Ishikawa (cell line): Measurements from ENCODE around the gene AMPH.

Source experiments
- CEBPB ChIP-seq: IDR thresholded peaks from 2 replicates; pipeline ENCODE4 v1.6.1; 2012
- CREB1 ChIP-seq: IDR thresholded peaks from 2 replicates; pipeline ENCODE4 v1.6.1; 2012; ENCODE audit warnings: low read depth
- EGR1 ChIP-seq: IDR thresholded peaks from 2 replicates; pipeline ENCODE4 v1.6.1; 2012
- EP300 ChIP-seq: IDR thresholded peaks from 2 replicates; pipeline ENCODE4 v1.6.1; 2012; ENCODE audit warnings: borderline replicate concordance
- FOXM1 ChIP-seq: IDR thresholded peaks from 2 replicates; pipeline ENCODE4 v1.6.1; 2012; ENCODE audit warnings: low read depth, borderline replicate concordance
- MAX ChIP-seq: IDR thresholded peaks from 2 replicates; pipeline ENCODE4 v1.6.1; 2012
- NFIC ChIP-seq: IDR thresholded peaks from 2 replicates; pipeline ENCODE4 v1.6.1; 2012
- RAD21 ChIP-seq: IDR thresholded peaks from 2 replicates; pipeline ENCODE4 v1.6.1; 2012; ENCODE audit warnings: low read depth
- REST ChIP-seq: IDR thresholded peaks from 2 replicates; pipeline ENCODE4 v1.6.1; 2012; ENCODE audit warnings: low read depth, mild to moderate bottlenecking
- TAF1 ChIP-seq: IDR thresholded peaks from 2 replicates; pipeline ENCODE4 v1.6.1; 2012; ENCODE audit warnings: low read depth, mild to moderate bottlenecking
- TCF12 ChIP-seq: IDR thresholded peaks from 2 replicates; pipeline ENCODE4 v1.6.1; 2012; ENCODE audit warnings: low read depth
- TEAD4 ChIP-seq: IDR thresholded peaks from 2 replicates; pipeline ENCODE4 v1.6.1; 2012
- USF1 ChIP-seq: IDR thresholded peaks from 2 replicates; pipeline ENCODE4 v1.6.1; 2012
- YY1 ChIP-seq: IDR thresholded peaks from 2 replicates; pipeline ENCODE4 v1.6.1; 2012; ENCODE audit warnings: low read depth
- ZBTB7A ChIP-seq: IDR thresholded peaks from 2 replicates; pipeline ENCODE4 v1.6.1; 2012; ENCODE audit warnings: low read depth

The AMPH gene

GRCh38 chr7:38656968-38657367, 25.8 kb upstream of the AMPH start:
- no peak for TF ChIP-seq CREB1
- TF ChIP-seq TCF12, result no peak
- no peak for TF ChIP-seq EGR1
- TF ChIP-seq TEAD4, result no peak
- TF ChIP-seq NFIC, result no peak
- no peak for TF ChIP-seq RAD21
- no peak for TF ChIP-seq ZBTB7A
- TF ChIP-seq MAX, result no peak
- no peak for TF ChIP-seq EP300
- no peak for TF ChIP-seq YY1
- no peak for TF ChIP-seq TAF1
- no peak for TF ChIP-seq USF1
- TF ChIP-seq REST, result no peak

GRCh38 chr7:38655833-38656774, 24.9 kb upstream of the AMPH start:
- TF ChIP-seq TAF1 (no peak), EP300 (no peak), ZBTB7A (no peak), RAD21 (no peak), MAX (no peak), EGR1 (no peak), TEAD4 (no peak), YY1 (no peak), NFIC (no peak)

DNA sequence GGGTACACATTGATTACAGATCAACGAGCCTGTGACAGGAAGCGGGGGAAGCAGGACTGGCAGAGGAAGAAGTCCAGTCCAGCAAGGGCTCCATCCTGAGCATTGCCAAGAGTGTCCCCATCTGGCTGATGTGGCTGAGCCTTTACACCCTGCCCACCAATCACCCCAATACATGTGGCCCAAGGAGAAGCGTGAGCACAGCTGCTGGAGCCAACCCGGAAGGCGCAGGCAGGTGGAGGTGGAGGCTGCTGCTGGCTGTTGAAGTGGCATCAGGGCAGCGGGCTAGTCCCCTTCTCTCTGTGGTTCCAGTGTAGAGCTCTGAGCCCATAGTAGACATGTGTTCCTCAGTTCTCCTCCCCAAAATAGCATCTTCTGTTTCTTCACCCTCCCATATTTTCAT, 6.8 kb upstream of the AMPH start:
- no peak for TF ChIP-seq MAX
- no peak for TF ChIP-seq TCF12
- TF ChIP-seq USF1, result no peak
- TF ChIP-seq YY1, result no peak
- no peak for TF ChIP-seq REST

DNA sequence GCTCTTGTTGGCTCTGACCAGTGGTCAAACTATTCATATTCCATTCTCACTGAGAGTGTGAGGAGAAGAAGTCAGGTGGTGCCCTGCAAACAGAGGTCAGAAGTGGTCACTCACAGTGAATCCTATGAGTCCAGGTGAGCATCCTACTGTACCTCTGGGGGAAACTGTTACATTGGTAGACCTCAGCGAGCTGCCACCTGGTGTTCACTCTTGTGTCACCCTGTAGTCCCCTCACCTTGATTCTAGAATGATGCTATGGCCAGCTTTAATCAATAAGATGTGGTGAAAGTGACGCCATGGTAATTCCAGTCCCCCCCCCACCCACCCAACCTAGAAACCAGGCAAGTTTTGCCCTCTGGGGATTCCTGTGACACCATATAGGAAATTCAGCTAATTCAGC, 1.2 kb upstream of the AMPH start:
- TF ChIP-seq TEAD4 (no peak), NFIC (no peak), RAD21 (no peak), USF1 (no peak), REST (no peak), MAX (no peak), EGR1 (no peak), YY1 (no peak), ZBTB7A (no peak), CREB1 (no peak), TCF12 (no peak), CEBPB (no peak), TAF1 (no peak), EP300 (no peak), FOXM1 (no peak)
